Activated CD4-positive, CD25-positive, alpha-beta regulatory T cell treated with anti-CD3 and anti-CD28 coated beads, Interleukin-2, amount 50 U/mL, for 16 hours (primary cell): ENCODE results near the gene MDFI.

Experiments used
- DNase-seq: peaks from one replicate; pipeline ENCODE4 v3.0.0-alpha.2; 2020; ENCODE audit warnings: low read depth, low spot score

The MDFI gene

DNA sequence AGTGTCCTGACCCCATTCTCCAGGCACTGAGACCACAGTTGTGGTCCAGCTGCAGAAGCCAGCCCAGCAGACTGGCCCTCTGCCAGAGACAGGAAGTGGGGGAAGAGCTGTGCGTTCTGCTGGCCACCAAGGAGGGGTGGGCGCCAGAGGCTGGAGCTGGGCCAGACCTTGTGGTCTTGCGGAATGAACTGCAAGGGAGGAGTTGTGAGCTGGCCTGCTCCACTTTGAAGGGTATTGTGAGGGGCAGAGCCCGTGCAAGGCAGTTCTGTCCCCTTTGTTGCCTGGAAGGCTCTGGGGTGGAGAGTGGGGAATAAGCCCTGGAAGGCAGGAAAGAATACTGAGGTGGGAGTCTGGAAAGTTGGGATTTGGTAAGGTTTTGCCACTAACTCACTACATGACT, 3.6 kb upstream of the MDFI start:
- DNase-seq, result no peak

- no peak for DNase-seq
Measured at GRCh38 chr6:41635365-41635764, 2.9 kb upstream of the MDFI start.

DNA sequence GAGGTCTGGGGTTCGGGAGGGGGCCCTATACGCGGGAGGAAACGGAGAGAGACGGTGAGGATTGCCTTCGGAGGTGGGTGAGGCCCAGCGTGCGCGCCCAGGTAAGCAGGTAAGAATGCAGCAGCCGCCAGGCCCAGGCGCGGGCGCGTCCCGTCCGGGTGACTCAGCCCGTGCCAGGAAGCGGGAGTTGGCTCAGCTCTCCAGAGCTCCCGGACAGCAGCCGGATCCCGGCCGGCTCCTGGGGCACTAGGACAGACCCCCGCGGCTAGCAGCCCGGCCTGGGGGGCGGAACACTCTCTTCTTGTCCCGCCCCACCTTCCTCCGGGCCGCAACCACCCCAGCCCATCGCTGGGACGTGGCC, 1.5 kb upstream of the MDFI start:
- DNase-seq, result no peak

GRCh38 chr6:41637194-41638001, 870 bp upstream of the MDFI start:
- DNase-seq, result no peak

DNA sequence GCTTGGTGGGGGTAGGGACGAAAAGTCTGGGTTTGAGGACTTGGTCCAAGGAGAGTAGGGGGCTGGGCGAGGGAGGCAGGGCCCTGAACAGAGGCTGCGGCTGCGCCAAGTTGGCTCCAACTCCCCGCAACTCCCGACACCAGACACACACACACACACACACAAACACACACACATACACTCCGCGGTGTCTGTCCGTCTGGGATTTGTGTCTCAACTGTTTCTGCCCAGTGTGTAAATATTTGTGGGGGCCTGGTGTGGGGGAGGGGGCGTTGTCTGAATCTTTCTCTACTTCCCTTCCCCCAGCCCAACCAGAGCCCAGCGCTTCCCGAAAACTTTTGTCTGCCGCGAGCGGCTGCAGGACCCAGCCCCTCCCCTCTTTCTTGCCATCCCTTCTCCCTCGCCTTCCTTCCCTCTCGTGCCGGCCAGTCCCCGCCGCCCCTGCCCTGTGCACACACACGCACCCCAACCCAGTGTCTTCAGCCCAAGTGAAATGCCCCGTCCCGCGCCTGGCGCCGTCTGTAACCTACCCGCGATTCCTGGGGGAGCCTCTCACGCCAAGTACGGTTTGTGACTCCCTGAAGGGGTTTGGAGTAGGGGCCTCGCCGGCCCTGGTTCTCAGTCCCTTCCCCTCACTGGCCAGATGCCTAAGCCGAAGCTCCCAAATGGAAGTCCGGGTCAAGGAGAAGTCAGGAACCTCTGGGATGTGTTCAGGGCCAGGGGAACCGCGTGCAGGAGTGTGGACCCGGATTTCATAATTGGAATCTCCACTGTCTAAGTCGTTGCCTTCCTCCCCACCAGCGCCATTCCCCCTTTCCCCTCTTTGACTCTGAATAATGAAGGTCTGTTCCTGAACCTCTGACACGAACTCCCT, 904 bp downstream of the MDFI start:
- DNase-seq, result no peak

DNA sequence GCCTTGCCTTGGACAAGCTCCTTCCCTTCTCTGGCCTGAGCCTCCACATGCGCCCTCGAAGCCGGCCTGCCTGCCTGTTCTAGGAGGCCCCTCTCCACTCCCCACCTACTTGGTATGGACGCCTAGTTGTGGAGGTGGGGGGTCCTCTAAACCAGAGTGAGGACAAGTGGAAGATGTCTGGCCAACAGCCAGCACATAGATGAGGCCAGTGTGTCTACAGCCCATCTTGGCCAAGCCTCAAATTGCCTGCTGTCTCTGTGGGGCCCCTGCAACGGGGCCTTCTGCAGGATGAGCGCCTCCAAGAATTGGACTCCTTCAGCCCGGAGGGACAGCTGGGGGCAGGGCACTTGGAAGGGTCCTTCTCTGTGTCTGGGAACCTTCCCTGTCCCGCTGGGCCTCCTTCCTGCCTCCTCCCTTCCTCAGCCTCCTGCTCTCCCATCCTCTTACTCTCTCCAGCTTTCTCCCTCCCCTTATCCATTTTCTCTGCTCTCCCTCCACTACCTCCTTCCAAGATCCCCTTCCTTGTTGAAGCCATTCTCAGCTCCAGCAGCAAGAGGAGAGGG, 1.6 kb downstream of the MDFI start:
- no peak for DNase-seq

DNA sequence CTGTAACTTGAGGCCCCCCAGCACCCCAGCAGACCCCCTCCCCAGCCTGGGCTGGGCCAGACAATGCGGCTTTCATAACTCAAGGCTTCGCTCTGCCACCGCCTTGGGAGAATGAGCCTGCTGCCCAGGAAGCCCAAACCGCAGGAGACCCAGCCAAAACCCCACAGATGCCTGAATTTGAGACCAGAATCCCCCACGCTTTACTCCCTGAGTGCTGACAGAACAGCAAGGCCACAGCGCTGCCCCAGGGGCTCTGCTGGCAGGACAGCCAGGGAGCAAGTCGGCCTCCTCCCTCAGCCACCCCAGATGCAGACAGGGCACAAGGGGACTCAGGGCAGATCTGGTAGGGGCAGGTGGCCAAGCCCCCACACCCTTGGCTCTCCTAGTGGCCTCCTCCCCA, 2.2 kb downstream of the MDFI start:
- DNase-seq, result no peak

DNA sequence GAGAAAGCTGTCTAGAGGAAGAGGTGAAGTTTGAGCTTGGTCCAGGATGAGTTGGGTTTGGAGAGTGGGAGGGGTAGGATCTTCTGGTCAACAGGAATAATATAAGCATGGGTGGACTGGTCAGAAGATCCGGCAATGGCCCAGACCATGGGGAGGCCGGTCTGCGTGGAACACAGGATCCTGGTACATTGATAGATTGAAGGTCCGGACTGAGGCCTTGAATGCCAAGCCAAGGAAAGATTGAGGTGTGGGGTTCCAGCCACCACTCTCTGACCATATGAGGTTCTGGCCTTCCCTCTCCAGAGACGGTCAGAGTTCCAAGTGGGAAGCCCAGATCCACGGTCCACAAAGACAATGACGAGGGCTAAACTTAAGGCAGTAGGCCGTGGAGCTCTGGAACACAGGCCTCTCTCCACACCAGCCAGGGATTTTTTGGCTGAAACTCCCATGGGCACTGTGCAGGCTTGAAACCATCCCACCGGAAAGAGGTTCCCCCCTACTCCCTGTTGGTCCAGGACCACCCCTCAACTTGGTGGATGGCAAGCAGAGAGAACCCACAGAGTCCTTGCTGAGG, 3.2 kb downstream of the MDFI start:
- no peak for DNase-seq

DNA sequence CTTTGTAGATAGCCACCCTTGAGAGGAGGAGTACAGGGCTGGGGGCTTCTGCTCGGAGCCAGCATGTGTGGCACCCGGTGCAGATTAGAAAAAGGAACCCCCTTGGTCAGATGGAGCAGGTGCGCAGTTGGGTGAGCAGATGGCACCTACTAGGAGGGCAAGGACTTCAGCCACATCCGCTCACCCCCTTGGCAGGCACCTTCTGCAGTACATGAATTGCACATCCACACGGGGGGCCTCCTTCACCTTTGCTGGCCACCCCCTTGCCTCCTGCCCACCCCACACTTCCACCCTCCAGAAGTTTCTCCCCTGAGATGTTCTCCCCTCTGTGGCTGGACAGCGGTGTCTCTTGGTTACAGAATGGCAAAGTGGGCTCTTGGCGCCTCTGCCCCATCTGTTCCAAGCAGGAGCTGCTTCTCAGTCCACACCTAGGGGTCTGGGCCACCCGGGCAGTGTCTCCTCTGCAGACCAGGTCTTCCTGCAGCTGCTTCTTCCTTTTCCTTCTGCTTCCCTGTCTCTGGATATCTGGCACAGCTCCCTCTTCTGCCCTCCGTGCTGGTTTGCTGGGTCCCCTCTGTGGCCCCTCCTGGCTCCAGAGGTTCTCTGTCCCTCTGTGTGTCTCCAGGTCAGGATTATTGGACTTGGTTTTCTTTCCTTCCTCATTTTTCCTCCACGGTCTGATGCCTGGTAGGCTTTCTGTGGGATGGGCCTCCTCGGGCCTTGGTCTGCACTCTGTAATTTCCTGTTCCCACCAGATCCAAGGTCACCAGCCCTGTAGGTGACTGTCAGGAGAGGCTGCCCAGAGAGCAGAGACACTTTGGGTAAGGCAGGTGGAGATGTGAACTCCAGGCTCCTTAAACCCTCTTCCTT, 4.1 kb downstream of the MDFI start:
- DNase-seq, result no peak

- DNase-seq, result no peak
Measured at GRCh38 chr6:41642960-41643898, 5.0 kb downstream of the MDFI start.

- DNase-seq, result no peak
Measured at GRCh38 chr6:41643899-41644269, 5.6 kb downstream of the MDFI start.

DNA sequence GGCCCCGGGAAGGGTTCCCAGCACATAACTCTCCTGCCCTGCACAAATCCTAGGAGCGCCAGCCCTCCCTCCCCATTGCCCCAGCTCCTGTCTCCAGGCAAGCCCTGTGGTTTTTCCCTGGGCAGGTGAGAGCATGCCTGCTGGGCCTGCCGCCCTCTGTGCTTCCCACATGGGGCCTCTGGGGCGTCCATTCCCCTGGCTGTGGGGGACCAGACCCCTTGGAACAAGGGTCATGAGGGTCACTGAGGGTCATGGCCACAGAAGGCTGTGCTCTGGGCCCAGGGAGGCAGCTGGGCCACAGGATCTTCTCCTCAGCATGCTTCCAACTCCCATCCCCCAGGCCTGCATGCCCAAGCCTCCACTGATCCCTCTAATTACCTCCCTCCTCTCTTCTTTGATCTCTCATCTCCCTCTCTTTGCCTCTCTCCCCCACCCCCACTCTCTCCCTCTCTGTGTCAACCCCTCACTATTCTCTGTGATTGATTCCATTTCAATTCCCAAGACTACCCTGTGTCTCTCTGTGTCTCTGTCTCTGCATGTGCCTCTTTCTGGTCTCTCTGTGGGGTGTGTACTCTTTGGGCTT, 6.1 kb downstream of the MDFI start:
- DNase-seq, result no peak

- no peak for DNase-seq
Measured at GRCh38 chr6:41645007-41645618, 6.8 kb downstream of the MDFI start.

DNA sequence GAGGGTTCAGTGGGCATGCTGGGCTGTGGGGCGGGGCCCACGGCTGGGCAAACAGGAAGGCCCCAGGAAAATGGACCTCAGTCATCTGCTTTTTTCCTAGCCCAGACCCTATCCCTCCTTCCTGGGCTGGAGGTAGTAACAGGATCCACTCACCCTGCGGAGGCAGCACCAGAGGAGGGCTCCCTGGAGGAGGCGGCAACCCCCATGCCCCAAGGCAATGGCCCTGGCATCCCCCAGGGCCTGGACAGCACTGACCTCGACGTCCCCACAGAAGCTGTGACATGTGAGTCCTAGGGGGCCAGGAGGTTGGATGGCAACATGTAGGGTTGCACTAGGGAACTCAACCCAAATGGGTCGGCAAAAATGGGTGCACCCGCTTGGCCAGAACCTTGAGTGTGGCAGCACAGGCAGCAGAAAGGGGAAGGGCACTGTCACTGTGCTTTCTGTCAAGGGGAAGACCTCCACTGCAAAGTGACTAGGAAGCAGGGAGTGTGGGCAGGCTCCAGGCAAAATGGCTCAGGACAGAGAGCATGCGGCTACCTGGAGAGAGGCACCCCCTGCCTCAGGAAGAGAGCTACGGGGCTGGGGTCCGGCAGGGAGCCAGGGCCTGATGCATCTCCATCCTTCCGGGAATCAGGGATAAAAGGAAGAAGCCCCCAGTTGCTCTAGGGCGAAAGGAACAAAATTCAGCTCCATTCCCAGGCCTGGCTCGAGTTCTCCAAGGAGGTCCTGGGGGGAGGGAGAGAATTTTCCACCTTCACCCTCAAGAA, 7.9 kb downstream of the MDFI start:
- no peak for DNase-seq

- DNase-seq, result no peak
Measured at GRCh38 chr6:41647061-41647511, 8.8 kb downstream of the MDFI start.

GRCh38 chr6:41648070-41648585, 9.9 kb downstream of the MDFI start:
- no peak for DNase-seq

DNA sequence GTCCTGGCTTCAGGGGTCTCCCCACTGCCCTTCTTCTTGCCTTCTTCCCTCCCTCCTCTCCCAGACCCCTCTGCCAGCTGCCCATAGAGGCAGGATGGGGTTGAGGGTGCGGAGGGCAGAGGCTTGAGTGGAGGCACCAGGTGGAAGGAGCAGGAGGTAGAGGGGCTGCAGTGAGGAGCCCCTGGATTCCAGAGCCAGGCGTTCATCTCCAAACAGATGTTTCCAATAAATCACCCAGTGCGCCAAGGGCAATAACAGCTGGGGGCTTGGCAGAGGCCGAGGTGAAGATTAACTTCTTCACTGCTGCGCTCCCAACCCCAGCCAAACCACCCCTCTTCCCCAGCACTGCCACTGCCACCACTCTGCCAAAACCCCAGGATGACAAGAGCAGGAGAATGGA, 10.7 kb downstream of the MDFI start:
- DNase-seq, result no peak

DNA sequence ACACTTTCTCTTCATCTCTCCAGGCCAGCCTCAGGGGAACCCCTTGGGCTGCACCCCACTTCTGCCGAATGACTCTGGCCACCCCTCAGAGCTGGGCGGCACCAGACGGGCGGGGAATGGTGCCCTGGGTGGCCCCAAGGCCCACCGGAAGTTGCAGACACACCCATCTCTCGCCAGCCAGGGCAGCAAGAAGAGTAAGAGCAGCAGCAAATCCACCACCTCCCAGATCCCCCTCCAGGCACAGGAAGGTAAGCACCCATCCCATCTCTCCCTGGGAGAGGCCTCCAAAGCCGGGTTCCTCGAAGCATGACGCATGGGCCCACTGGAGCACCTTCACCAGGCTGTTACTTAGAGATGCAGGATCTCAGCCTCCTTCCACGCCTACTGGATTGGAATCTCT, 11.3 kb downstream of the MDFI start:
- DNase-seq, result no peak
